Cardiac muscle cell (in vitro differentiated cells and primary cell): ENCODE data around the gene TRDN. TPM values are rescaled to one million over a fixed set of nuclear protein-coding genes. Genes with fewer than 3 reads are reported as not detected.

Source experiments
- DNase-seq, 2 donors: peaks; one replicate each; pipeline versions ENCODE4 v3.0.0 to v3.0.0-alpha.2; 2010 to 2017; ENCODE audit warnings: low read depth in 1 of 2, low spot score in 1 of 2
- H3K27ac ChIP-seq: fragments of 200-600 bp; sonication (generic); 2 replicates; pipeline ENCODE4 v1.5.1; 2016
- H3K27me3 ChIP-seq: fragments of 200-600 bp; sonication (generic); 2 replicates; pipeline ENCODE4 v1.6.0; 2016; ENCODE audit warnings: control low read depth
- H3K36me3 ChIP-seq: fragments of 200-600 bp; sonication (generic); 2 replicates; pipeline ENCODE4 v1.5.1; 2016; ENCODE audit warnings: control low read depth
- H3K4me1 ChIP-seq: fragments of 200-600 bp; sonication (generic); 2 replicates; pipeline ENCODE4 v1.8.1; 2017; ENCODE audit warnings: low read depth, mild to moderate bottlenecking, mixed run types
- H3K4me3 ChIP-seq: fragments of 200-600 bp; sonication (generic); 2 replicates; pipeline ENCODE4 v1.5.1; 2016; ENCODE audit warnings: mild to moderate bottlenecking
- H3K9me3 ChIP-seq: fragments of 200-600 bp; sonication (generic); 2 replicates; pipeline ENCODE4 v1.5.1; 2017; ENCODE audit warnings: low read depth, mild to moderate bottlenecking, control low read depth
- polyA plus RNA-seq: library from polyadenylated mRNA; unstranded; fragments of >200 nt; fragmentation: Nextera tagmentation; extraction: Ambion mirVana; gene quantifications from 2 replicates; pipeline ENCODE4 v1.2.1, GENCODE V29; 2016
- total RNA-seq: library from RNA; depleted of rRNA; stranded (reverse); fragments of >200 nt; gene quantifications from 2 replicates; pipeline ENCODE4 v1.2.3, GENCODE V29; 2016
- TF ChIP-seq, protein P1 (sequence below): IDR thresholded peaks from 2 replicates; pipeline ENCODE4 v1.5.1; 2012; ENCODE audit warnings: low read depth, mild to moderate bottlenecking, low read length

Gene TRDN
- total and polyA plus RNA-seq, 2 experiments from 2014 or later: 58.0 to 200 TPM

DNA sequence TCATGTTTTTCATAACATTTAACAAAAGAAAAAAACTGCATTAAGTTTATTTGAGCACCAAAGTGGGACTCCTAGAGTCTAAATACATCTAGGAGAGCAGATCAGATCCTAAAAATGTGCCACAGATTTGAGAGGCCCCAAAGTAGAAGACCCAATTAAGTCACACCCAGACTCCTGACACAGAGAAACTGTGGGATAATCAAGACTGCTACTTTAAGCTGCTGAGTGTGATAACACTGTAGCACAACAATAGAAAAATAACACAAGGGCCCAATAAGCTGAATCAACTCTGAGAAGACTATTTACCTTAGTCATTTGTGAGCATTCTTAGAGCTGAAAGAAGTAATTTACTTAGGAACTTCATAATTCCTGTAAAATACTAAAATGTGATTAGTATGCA, 26.0 kb downstream of the TRDN start:
- no peak for DNase-seq
- Histone ChIP-seq H3K27ac (peak overlapping the region; percentile 75), H3K36me3 (no peaks in the 10 kb centered on the region), H3K9me3 (no peaks in the 10 kb centered on the region), H3K4me3 (no peak overlapping the region), H3K27me3 (no peaks in the 10 kb centered on the region), H3K4me1 (peaks cover 25% of the 10 kb centered on the region)
- TF ChIP-seq, protein P1, sequence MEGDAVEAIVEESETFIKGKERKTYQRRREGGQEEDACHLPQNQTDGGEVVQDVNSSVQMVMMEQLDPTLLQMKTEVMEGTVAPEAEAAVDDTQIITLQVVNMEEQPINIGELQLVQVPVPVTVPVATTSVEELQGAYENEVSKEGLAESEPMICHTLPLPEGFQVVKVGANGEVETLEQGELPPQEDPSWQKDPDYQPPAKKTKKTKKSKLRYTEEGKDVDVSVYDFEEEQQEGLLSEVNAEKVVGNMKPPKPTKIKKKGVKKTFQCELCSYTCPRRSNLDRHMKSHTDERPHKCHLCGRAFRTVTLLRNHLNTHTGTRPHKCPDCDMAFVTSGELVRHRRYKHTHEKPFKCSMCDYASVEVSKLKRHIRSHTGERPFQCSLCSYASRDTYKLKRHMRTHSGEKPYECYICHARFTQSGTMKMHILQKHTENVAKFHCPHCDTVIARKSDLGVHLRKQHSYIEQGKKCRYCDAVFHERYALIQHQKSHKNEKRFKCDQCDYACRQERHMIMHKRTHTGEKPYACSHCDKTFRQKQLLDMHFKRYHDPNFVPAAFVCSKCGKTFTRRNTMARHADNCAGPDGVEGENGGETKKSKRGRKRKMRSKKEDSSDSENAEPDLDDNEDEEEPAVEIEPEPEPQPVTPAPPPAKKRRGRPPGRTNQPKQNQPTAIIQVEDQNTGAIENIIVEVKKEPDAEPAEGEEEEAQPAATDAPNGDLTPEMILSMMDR: no peak

DNA sequence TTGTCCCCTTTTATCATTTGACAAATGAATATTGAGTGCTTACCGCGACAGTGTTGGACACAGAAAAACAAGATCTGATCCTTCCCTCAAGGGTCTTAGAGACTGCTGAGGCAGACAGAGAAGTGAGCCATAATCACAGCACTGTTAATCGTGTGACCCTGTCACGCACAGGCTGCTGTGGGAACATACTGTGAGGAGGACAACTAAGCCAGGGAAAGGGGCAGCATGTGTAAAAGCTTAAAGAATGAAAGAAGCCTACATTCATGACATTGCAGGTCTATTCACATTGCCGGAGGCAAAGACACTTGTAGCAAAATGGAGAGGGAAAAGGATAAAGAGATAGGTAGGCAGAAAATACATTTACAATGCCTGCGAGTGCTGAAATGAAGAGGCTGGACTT, 32.7 kb downstream of the TRDN start:
- TF ChIP-seq, protein P1: no peak
- peak overlapping the region; percentile 44 for H3K27ac ChIP-seq
- no peaks in the 10 kb centered on the region for H3K27me3 ChIP-seq
- no peaks in the 10 kb centered on the region for H3K36me3 ChIP-seq
- no peaks in the 10 kb centered on the region for H3K9me3 ChIP-seq
- peak in 1 of 2 donors; percentile 24 for DNase-seq
- H3K4me1 ChIP-seq: peaks cover 22% of the 10 kb centered on the region
- no peak overlapping the region for H3K4me3 ChIP-seq

DNA sequence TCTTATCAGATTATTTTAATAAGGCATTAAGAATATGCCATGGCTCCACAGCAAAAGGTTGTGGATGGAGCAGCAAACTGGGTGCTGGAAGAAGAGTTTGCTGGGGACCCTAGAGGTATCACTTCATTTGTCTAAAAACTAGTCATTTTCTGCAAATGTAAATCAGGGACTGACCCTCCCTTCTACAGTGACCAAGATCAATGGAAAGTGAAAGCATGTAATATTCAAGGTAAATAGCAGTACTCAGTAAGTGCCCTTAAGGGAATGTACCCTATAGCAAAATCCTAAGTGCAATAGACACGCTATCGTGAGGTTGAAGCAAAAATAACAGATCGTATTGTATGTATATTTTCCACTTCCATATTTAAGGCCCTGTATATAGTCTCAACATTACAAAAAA, 38.7 kb downstream of the TRDN start:
- no peak overlapping the region for H3K4me3 ChIP-seq
- H3K4me1 ChIP-seq: no peaks in the 10 kb centered on the region
- no peaks in the 10 kb centered on the region for H3K9me3 ChIP-seq
- no peak for DNase-seq
- TF ChIP-seq, protein P1: no peak
- no peaks in the 10 kb centered on the region for H3K36me3 ChIP-seq
- no peaks in the 10 kb centered on the region for H3K27me3 ChIP-seq
- no peak overlapping the region for H3K27ac ChIP-seq

DNA sequence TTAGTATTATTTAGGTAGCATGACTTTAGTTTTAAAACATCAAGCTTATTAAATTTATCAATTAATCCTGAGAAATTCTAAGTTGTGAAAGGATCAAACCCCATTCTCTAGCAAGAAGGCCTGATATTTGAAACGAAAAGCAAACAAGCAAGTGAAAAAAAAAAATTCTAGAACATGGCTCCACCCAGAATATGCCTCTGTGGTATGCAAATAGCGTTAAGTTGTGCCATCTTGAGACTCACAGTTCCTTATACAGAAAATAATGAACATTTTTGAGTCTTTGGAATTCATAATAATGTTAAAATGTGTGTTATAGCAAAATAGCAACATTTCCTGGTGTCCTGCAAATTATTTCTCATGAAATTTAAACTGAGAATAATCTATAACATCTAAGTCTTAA, 42.0 kb downstream of the TRDN start:
- H3K27me3 ChIP-seq: no peaks in the 10 kb centered on the region
- TF ChIP-seq, protein P1: no peak
- no peaks in the 10 kb centered on the region for H3K4me1 ChIP-seq
- no peaks in the 10 kb centered on the region for H3K36me3 ChIP-seq
- no peak overlapping the region for H3K4me3 ChIP-seq
- DNase-seq: no peak
- H3K9me3 ChIP-seq: no peaks in the 10 kb centered on the region
- no peak overlapping the region for H3K27ac ChIP-seq

DNA sequence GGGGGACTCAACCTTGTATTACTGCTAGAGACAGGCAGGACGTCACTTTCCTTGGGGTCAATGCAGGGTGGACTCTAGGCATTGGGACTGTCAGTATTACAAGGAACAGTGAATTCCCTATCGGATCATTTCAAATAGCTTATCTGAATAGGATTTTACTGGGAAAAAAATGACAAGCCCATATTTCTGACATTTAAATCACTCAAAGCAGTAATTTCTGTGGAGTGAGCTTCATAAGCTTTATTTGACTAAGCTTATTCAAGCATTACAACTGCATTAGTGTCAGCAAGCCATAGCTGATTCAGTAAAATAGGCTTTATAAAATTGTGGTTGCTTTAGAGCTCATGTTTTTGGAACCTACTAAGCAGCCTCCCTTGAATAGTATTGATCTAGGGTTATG, 44.3 kb downstream of the TRDN start:
- no peaks in the 10 kb centered on the region for H3K9me3 ChIP-seq
- H3K36me3 ChIP-seq: no peaks in the 10 kb centered on the region
- TF ChIP-seq, protein P1: no peak
- no peaks in the 10 kb centered on the region for H3K27me3 ChIP-seq
- peak overlapping the region; percentile 39 for H3K27ac ChIP-seq
- H3K4me3 ChIP-seq: no peak overlapping the region
- DNase-seq: no peak
- peaks cover 11% of the 10 kb centered on the region for H3K4me1 ChIP-seq

GRCh38 chr6:123589973-123590372, 46.8 kb downstream of the TRDN start:
- Histone ChIP-seq H3K4me3 (no peak overlapping the region), H3K9me3 (no peaks in the 10 kb centered on the region), H3K27ac (no peak overlapping the region), H3K4me1 (peaks cover 11% of the 10 kb centered on the region), H3K27me3 (no peaks in the 10 kb centered on the region), H3K36me3 (no peaks in the 10 kb centered on the region)
- DNase-seq: no peak
- TF ChIP-seq, protein P1: no peak
